Muscle of leg (tissue), 11 donors: ENCODE measurements around the gene NRG3. TPM values are rescaled to one million over a fixed set of nuclear protein-coding genes. Genes with fewer than 3 reads are reported as not detected.

Source experiments
- DNase-seq: peaks from one replicate; pipeline ENCODE4 v3.0.0; 2013
- H3K27ac ChIP-seq: one replicate; pipeline ENCODE4 v1.5.1; 2013; ENCODE audit warnings: mild to moderate bottlenecking, low read length, control low read depth
- H3K27me3 ChIP-seq: one replicate; pipeline ENCODE4 v1.6.1; 2013; ENCODE audit warnings: low read length; ENCODE audit not compliant: control insufficient read depth, insufficient read depth
- H3K36me3 ChIP-seq: one replicate; pipeline ENCODE4 v1.6.1; 2013; ENCODE audit warnings: low read length; ENCODE audit not compliant: control insufficient read depth, insufficient read depth
- H3K4me1 ChIP-seq: one replicate; pipeline ENCODE4 v1.6.1; 2013; ENCODE audit warnings: low read length; ENCODE audit not compliant: control insufficient read depth, insufficient read depth
- H3K4me3 ChIP-seq: one replicate; pipeline ENCODE4 v1.5.1; 2013; ENCODE audit warnings: low read length, control low read depth
- H3K9me3 ChIP-seq: replicated peaks from 2 replicates; pipeline ENCODE4 v1.6.1; 2013; ENCODE audit warnings: low read depth, low read length; ENCODE audit not compliant: control insufficient read depth
- WGBS: methylation state at CpG from one replicate; pipeline ENCODE4 v1.1.5; 2013; ENCODE audit warnings: missing lambda C conversion rate; ENCODE audit not compliant: insufficient coverage; 5-methylcytosine and 5-hydroxymethylcytosine counted together
- polyA plus RNA-seq, 8 donors: library from polyadenylated mRNA; unstranded; fragments of 120-200 nt; gene quantifications; one replicate each; pipeline versions ENCODE4 v1.2.1 to v1.2.3, GENCODE V29; 2013; ENCODE audit warnings: inconsistent platforms in 1 of 8, low replicate concordance in 1 of 8; ENCODE audit not compliant: insufficient read length in 8 of 8, insufficient read depth in 1 of 8
- total RNA-seq: library from RNA; stranded (reverse); fragments of 120-200 nt; gene quantifications from one replicate; pipeline ENCODE4 v1.2.4, GENCODE V29; 2013

The NRG3 gene
- total and polyA plus RNA-seq, 9 donors = 0.04 to 0.60 (median 0.18) TPM

GRCh38 chr10:82880776-82881290 lies 1005.8 kb downstream of the NRG3 start:
- WGBS = no CpG with 5 or more reads among the region's 2 CpGs
- Histone ChIP-seq H3K4me1 (no peaks in the 10 kb centered on the region), H3K4me3 (no peak overlapping the region), H3K36me3 (no peaks in the 10 kb centered on the region), H3K9me3 (no peaks in the 10 kb centered on the region), H3K27me3 (no peaks in the 10 kb centered on the region), H3K27ac (no peak overlapping the region)
- no peak for DNase-seq

- H3K27ac ChIP-seq = no peak overlapping the region
- no peaks in the 10 kb centered on the region for H3K36me3 ChIP-seq
- H3K9me3 ChIP-seq = no peaks in the 10 kb centered on the region
- no peak overlapping the region for H3K4me3 ChIP-seq
- H3K27me3 ChIP-seq = no peaks in the 10 kb centered on the region
- WGBS = no CpG with 5 or more reads among the region's 1 CpG
- no peak for DNase-seq
- no peaks in the 10 kb centered on the region for H3K4me1 ChIP-seq
Observed at GRCh38 chr10:82882722-82883121, 1007.7 kb downstream of the NRG3 start.

- no CpG with 5 or more reads among the region's 1 CpG for WGBS
- no peak for DNase-seq
- Histone ChIP-seq H3K36me3 (no peaks in the 10 kb centered on the region), H3K4me3 (no peak overlapping the region), H3K27me3 (no peaks in the 10 kb centered on the region), H3K9me3 (no peaks in the 10 kb centered on the region), H3K4me1 (no peaks in the 10 kb centered on the region), H3K27ac (no peak overlapping the region)
Observed at GRCh38 chr10:82883603-82884002, 1008.6 kb downstream of the NRG3 start.

- Histone ChIP-seq H3K4me1 (no peaks in the 10 kb centered on the region), H3K27me3 (no peaks in the 10 kb centered on the region), H3K36me3 (no peaks in the 10 kb centered on the region), H3K9me3 (no peaks in the 10 kb centered on the region), H3K27ac (no peak overlapping the region), H3K4me3 (no peak overlapping the region)
- DNase-seq = no peak
- no CpG with 5 or more reads among the region's 1 CpG for WGBS
Observed at GRCh38 chr10:82887488-82887887, 1012.5 kb downstream of the NRG3 start.

- Histone ChIP-seq H3K4me3 (no peak overlapping the region), H3K4me1 (no peaks in the 10 kb centered on the region), H3K27ac (no peak overlapping the region), H3K27me3 (no peaks in the 10 kb centered on the region), H3K9me3 (no peaks in the 10 kb centered on the region), H3K36me3 (no peaks in the 10 kb centered on the region)
- no peak for DNase-seq
- WGBS = 46% methylated on average over 10 of the region's 10 CpGs
Observed at GRCh38 chr10:82888809-82889455, 1013.9 kb downstream of the NRG3 start.

GRCh38 chr10:82889728-82890127 lies 1014.7 kb downstream of the NRG3 start:
- Histone ChIP-seq H3K36me3 (no peaks in the 10 kb centered on the region), H3K27me3 (no peaks in the 10 kb centered on the region), H3K4me1 (no peaks in the 10 kb centered on the region), H3K9me3 (no peaks in the 10 kb centered on the region), H3K27ac (no peak overlapping the region), H3K4me3 (no peak overlapping the region)
- WGBS = 0% methylated on average over 1 of the region's 2 CpGs
- DNase-seq = peak; percentile 31

GRCh38 chr10:82890573-82890972 lies 1015.6 kb downstream of the NRG3 start:
- Histone ChIP-seq H3K27ac (no peak overlapping the region), H3K27me3 (no peaks in the 10 kb centered on the region), H3K9me3 (no peaks in the 10 kb centered on the region), H3K4me1 (no peaks in the 10 kb centered on the region), H3K4me3 (no peak overlapping the region), H3K36me3 (no peaks in the 10 kb centered on the region)
- no CpG with 5 or more reads among the region's 5 CpGs for WGBS
- no peak for DNase-seq

GRCh38 chr10:82908096-82908495 lies 1033.1 kb downstream of the NRG3 start:
- H3K9me3 ChIP-seq = no peaks in the 10 kb centered on the region
- H3K4me3 ChIP-seq = no peak overlapping the region
- H3K27ac ChIP-seq = no peak overlapping the region
- WGBS = no CpG with 5 or more reads among the region's 1 CpG
- no peaks in the 10 kb centered on the region for H3K4me1 ChIP-seq
- no peaks in the 10 kb centered on the region for H3K27me3 ChIP-seq
- H3K36me3 ChIP-seq = no peaks in the 10 kb centered on the region
- DNase-seq = no peak

GRCh38 chr10:82908751-82909150 lies 1033.8 kb downstream of the NRG3 start:
- H3K9me3 ChIP-seq = no peaks in the 10 kb centered on the region
- H3K27ac ChIP-seq = no peak overlapping the region
- H3K4me1 ChIP-seq = no peaks in the 10 kb centered on the region
- DNase-seq = no peak
- H3K4me3 ChIP-seq = no peak overlapping the region
- WGBS = 92% methylated on average over 5 of the region's 6 CpGs
- no peaks in the 10 kb centered on the region for H3K27me3 ChIP-seq
- no peaks in the 10 kb centered on the region for H3K36me3 ChIP-seq

- WGBS = no CpG with 5 or more reads among the region's 3 CpGs
- Histone ChIP-seq H3K9me3 (no peaks in the 10 kb centered on the region), H3K4me1 (no peaks in the 10 kb centered on the region), H3K27me3 (no peaks in the 10 kb centered on the region), H3K27ac (no peak overlapping the region), H3K36me3 (no peaks in the 10 kb centered on the region), H3K4me3 (no peak overlapping the region)
- no peak for DNase-seq
Observed at GRCh38 chr10:82910301-82910700, 1035.3 kb downstream of the NRG3 start.

GRCh38 chr10:82914655-82915136 lies 1039.7 kb downstream of the NRG3 start:
- Histone ChIP-seq H3K36me3 (no peaks in the 10 kb centered on the region), H3K4me3 (no peak overlapping the region), H3K9me3 (no peaks in the 10 kb centered on the region), H3K27me3 (no peaks in the 10 kb centered on the region), H3K27ac (no peak overlapping the region), H3K4me1 (no peaks in the 10 kb centered on the region)
- no peak for DNase-seq
